Astrocyte of the cerebellum (primary cell): Measurements from ENCODE around the gene RPP30.

Experiments
- DNase-seq: peaks from one replicate; pipeline ENCODE4 v3.0.0-alpha.2; 2011; ENCODE audit warnings: low read depth
- H3K4me3 ChIP-seq: 2 replicates; pipeline ENCODE4 v1.5.1; 2011; ENCODE audit warnings: mild to moderate bottlenecking, low read depth, low read length, moderate library complexity
- in situ Hi-C: cut with HindIII; loops from 2 replicates; pipeline ENCODE4 v1.10.0; 2017; ENCODE audit warnings: low sequenced_read_pairs
- TF ChIP-seq, protein P1 (sequence below): IDR thresholded peaks from 2 replicates; pipeline ENCODE4 v1.5.1; 2012; ENCODE audit warnings: low read length, low read depth, moderate library complexity, mild to moderate bottlenecking; ENCODE audit errors: missing control alignments

Gene RPP30

DNA sequence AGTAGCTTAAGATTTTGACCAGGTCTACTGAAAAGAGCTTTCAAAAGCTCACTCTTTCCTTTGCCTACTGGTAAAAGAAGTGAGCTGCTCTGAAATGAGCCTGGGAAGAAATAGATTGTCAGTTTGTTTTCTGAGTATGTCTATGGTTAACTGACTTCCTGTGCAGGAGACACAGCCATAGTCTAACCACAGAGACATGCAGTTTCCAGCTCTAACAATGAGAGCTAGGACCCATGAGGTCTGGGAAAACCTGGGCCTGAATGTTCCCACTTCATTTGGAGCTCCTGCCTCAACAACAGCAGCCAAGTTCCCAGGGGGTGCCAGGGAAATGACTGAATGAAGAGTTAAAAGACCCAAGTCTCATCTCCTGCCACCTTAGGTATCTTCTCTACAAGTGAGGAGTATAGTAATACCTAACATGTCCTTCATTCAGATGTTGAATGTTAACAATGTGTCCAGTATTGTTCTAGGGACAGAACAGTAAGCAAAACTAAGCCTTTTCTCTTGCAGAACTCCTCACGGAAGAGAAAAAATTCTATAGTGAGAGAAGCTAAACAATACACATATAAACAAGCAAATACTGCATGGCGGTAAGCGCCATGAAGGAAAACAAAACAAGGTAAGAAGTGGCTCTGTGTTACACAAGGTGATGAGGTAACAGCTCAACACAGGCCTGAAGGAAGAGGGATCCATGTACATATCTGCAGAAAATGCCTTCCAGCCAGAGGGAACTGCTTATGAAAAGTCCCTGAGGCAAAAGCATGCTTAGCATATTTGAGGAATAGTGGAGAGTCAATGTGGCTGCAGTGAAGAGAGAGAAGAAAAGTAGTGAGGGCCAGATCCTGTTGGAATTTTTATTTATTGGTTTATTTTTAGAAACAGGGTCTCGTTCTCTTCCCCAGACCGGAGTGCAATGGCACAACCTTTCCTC is 75.5 kb downstream of the RPP30 start:
- peak; percentile 79 for DNase-seq
- TF ChIP-seq, protein P1, sequence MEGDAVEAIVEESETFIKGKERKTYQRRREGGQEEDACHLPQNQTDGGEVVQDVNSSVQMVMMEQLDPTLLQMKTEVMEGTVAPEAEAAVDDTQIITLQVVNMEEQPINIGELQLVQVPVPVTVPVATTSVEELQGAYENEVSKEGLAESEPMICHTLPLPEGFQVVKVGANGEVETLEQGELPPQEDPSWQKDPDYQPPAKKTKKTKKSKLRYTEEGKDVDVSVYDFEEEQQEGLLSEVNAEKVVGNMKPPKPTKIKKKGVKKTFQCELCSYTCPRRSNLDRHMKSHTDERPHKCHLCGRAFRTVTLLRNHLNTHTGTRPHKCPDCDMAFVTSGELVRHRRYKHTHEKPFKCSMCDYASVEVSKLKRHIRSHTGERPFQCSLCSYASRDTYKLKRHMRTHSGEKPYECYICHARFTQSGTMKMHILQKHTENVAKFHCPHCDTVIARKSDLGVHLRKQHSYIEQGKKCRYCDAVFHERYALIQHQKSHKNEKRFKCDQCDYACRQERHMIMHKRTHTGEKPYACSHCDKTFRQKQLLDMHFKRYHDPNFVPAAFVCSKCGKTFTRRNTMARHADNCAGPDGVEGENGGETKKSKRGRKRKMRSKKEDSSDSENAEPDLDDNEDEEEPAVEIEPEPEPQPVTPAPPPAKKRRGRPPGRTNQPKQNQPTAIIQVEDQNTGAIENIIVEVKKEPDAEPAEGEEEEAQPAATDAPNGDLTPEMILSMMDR: no peak
- no peak overlapping the region for H3K4me3 ChIP-seq
- in situ Hi-C loops: no loop called here
